Activated T-cell treated with anti-CD3 and anti-CD28 coated beads, Interleukin-2, amount 50 U/mL, for 24 hours (primary cell): ENCODE data around the gene ASPSCR1.
"Not testable (repeated sequence)": the region's sequence is repeated elsewhere in the genome, so short reads cannot be mapped to it uniquely, and the experiment has no call there.

Experiments used
- DNase-seq: peaks from one replicate; pipeline ENCODE4 v3.0.0-alpha.2; 2020
- H3K27ac Mint-ChIP-seq: 2 replicates; pipeline ENCODE4 v1.8.0; 2020; ENCODE audit warnings: mild to moderate bottlenecking, mixed read lengths
- H3K27me3 Mint-ChIP-seq: 2 replicates; pipeline ENCODE4 v1.8.0; 2020; ENCODE audit warnings: mixed read lengths
- H3K36me3 Mint-ChIP-seq: 2 replicates; pipeline ENCODE4 v1.8.0; 2020; ENCODE audit warnings: low read depth, mixed read lengths
- H3K4me1 Mint-ChIP-seq: 2 replicates; pipeline ENCODE4 v1.8.0; 2020; ENCODE audit warnings: low read depth, mixed read lengths
- H3K4me3 Mint-ChIP-seq: 2 replicates; pipeline ENCODE4 v1.8.0; 2020; ENCODE audit warnings: mild to moderate bottlenecking, moderate library complexity, mixed read lengths
- H3K9me3 Mint-ChIP-seq: 2 replicates; pipeline ENCODE4 v1.8.0; 2020; ENCODE audit warnings: mixed read lengths

Gene ASPSCR1

GRCh38 chr17:81953443-81953842, 24.0 kb upstream of the ASPSCR1 start:
- H3K4me1 Mint-ChIP-seq, H3K27me3 Mint-ChIP-seq, H3K4me3 Mint-ChIP-seq, DNase-seq, H3K36me3 Mint-ChIP-seq, H3K27ac Mint-ChIP-seq, H3K9me3 Mint-ChIP-seq: not testable (repeated sequence)

- Mint-ChIP-seq H3K27ac (no peak overlapping the region), H3K4me1 (no peaks in the 10 kb centered on the region), H3K9me3 (no peaks in the 10 kb centered on the region), H3K4me3 (no peak overlapping the region), H3K27me3 (peaks cover 11% of the 10 kb centered on the region), H3K36me3 (no peaks in the 10 kb centered on the region)
- no peak for DNase-seq
Measured at GRCh38 chr17:81954131-81955057, 23.0 kb upstream of the ASPSCR1 start.

GRCh38 chr17:81955058-81955681, 22.3 kb upstream of the ASPSCR1 start:
- no peak for DNase-seq
- H3K27ac Mint-ChIP-seq = no peak overlapping the region
- H3K36me3 Mint-ChIP-seq = no peaks in the 10 kb centered on the region
- no peaks in the 10 kb centered on the region for H3K9me3 Mint-ChIP-seq
- H3K4me1 Mint-ChIP-seq = no peaks in the 10 kb centered on the region
- H3K27me3 Mint-ChIP-seq = peaks cover 11% of the 10 kb centered on the region
- no peak overlapping the region for H3K4me3 Mint-ChIP-seq

- H3K4me1 Mint-ChIP-seq = no peaks in the 10 kb centered on the region
- H3K9me3 Mint-ChIP-seq = no peaks in the 10 kb centered on the region
- H3K27ac Mint-ChIP-seq = no peak overlapping the region
- no peaks in the 10 kb centered on the region for H3K36me3 Mint-ChIP-seq
- H3K27me3 Mint-ChIP-seq = peaks cover 14% of the 10 kb centered on the region
- H3K4me3 Mint-ChIP-seq = no peak overlapping the region
- no peak for DNase-seq
Measured at GRCh38 chr17:81955756-81956544, 21.5 kb upstream of the ASPSCR1 start.

GRCh38 chr17:81956607-81957589, 20.5 kb upstream of the ASPSCR1 start:
- H3K9me3 Mint-ChIP-seq = no peaks in the 10 kb centered on the region
- no peaks in the 10 kb centered on the region for H3K36me3 Mint-ChIP-seq
- no peak overlapping the region for H3K4me3 Mint-ChIP-seq
- H3K27me3 Mint-ChIP-seq = peaks cover 14% of the 10 kb centered on the region
- no peak overlapping the region for H3K27ac Mint-ChIP-seq
- no peaks in the 10 kb centered on the region for H3K4me1 Mint-ChIP-seq
- DNase-seq = no peak

- H3K27ac Mint-ChIP-seq = no peak overlapping the region
Measured at GRCh38 chr17:81957691-81958432, 19.6 kb upstream of the ASPSCR1 start.

GRCh38 chr17:81958633-81959342, 18.6 kb upstream of the ASPSCR1 start:
- Mint-ChIP-seq H3K27ac (no peak overlapping the region), H3K4me3 (peak overlapping the region; percentile 36)
- no peak for DNase-seq

More at GRCh38 chr17:81957691-81958432, 19.6 kb upstream of the ASPSCR1 start:
- Mint-ChIP-seq H3K4me1 (no peaks in the 10 kb centered on the region), H3K36me3 (no peaks in the 10 kb centered on the region), H3K9me3 (no peaks in the 10 kb centered on the region), H3K27me3 (peaks cover 22% of the 10 kb centered on the region), H3K4me3 (no peak overlapping the region)
- DNase-seq = no peak

GRCh38 chr17:81959362-81960129, 17.9 kb upstream of the ASPSCR1 start:
- no peaks in the 10 kb centered on the region for H3K4me1 Mint-ChIP-seq
- no peak overlapping the region for H3K27ac Mint-ChIP-seq
- no peaks in the 10 kb centered on the region for H3K36me3 Mint-ChIP-seq
- H3K9me3 Mint-ChIP-seq = no peaks in the 10 kb centered on the region
- H3K4me3 Mint-ChIP-seq = peak overlapping the region; percentile 36
- peak; percentile 88 for DNase-seq
- H3K27me3 Mint-ChIP-seq = peaks cover 36% of the 10 kb centered on the region

More at GRCh38 chr17:81958633-81959342, 18.6 kb upstream of the ASPSCR1 start:
- Mint-ChIP-seq H3K9me3 (no peaks in the 10 kb centered on the region), H3K4me1 (no peaks in the 10 kb centered on the region), H3K27me3 (peaks cover 28% of the 10 kb centered on the region), H3K36me3 (no peaks in the 10 kb centered on the region)

- Mint-ChIP-seq H3K36me3 (no peaks in the 10 kb centered on the region), H3K9me3 (no peaks in the 10 kb centered on the region), H3K27ac (no peak overlapping the region), H3K4me3 (no peak overlapping the region), H3K27me3 (peaks cover 37% of the 10 kb centered on the region), H3K4me1 (no peaks in the 10 kb centered on the region)
- DNase-seq = peak; percentile 54
Measured at GRCh38 chr17:81960130-81960958, 17.1 kb upstream of the ASPSCR1 start.

GRCh38 chr17:81961087-81961511, 16.3 kb upstream of the ASPSCR1 start, which contains the start of gene NOTUM:
NOTUM (minus strand) TSS chr17:81961187; CDS start chr17:81960909, 278 bp downstream.
- H3K36me3 Mint-ChIP-seq = no peaks in the 10 kb centered on the region
- no peak within 1 kb of the TSS for H3K4me3 Mint-ChIP-seq
- H3K9me3 Mint-ChIP-seq = no peaks in the 10 kb centered on the region
- H3K27me3 Mint-ChIP-seq = peaks cover 37% of the 10 kb centered on the region
- no peak for DNase-seq
- H3K4me1 Mint-ChIP-seq = no peaks in the 10 kb centered on the region
- no peak within 1 kb of the TSS for H3K27ac Mint-ChIP-seq
